Activated T-helper 1 cell treated with anti-CD3 and anti-CD28 coated beads, Interleukin-12 subunit alpha, Interleukin-12 subunit beta, Interleukin-2, Interleukin-4 antibody, amounts not matched to agents 30 ng/mL and 10 ng/mL and 1 ng/mL, durations not matched to agents 14 hours and 24 hours and 36 hours (primary cell): Measurements from ENCODE around the gene ACTL7A. TPM values are rescaled to one million over a fixed set of nuclear protein-coding genes. Genes with fewer than 3 reads are reported as not detected.

Experiments used
- DNase-seq: peaks from one replicate; pipeline ENCODE4 v3.0.0; 2021; ENCODE audit warnings: low spot score
- H3K27ac Mint-ChIP-seq: one replicate; pipeline ENCODE4 v1.8.0; 2021; ENCODE audit warnings: mild to moderate bottlenecking, mixed read lengths
- H3K27me3 Mint-ChIP-seq: one replicate; pipeline ENCODE4 v1.8.0; 2022; ENCODE audit warnings: mild to moderate bottlenecking, moderate library complexity, mixed read lengths; ENCODE audit not compliant: insufficient read depth
- H3K36me3 Mint-ChIP-seq: one replicate; pipeline ENCODE4 v1.8.0; 2021; ENCODE audit warnings: low read depth, mixed read lengths
- H3K4me1 Mint-ChIP-seq: one replicate; pipeline ENCODE4 v1.8.0; 2021; ENCODE audit warnings: low read depth, mixed read lengths
- H3K4me3 Mint-ChIP-seq: one replicate; pipeline ENCODE4 v1.8.0; 2021; ENCODE audit warnings: mild to moderate bottlenecking, moderate library complexity, mixed read lengths
- H3K9me3 Mint-ChIP-seq: one replicate; pipeline ENCODE4 v1.8.0; 2021; ENCODE audit warnings: mixed read lengths
- intact Hi-C: fragments of 100-400 bp; cut with micrococcal nuclease; formaldehyde crosslinking; loops from one replicate; pipeline ENCODE4 v1.15.1; 2024
- total RNA-seq: library from RNA; stranded (reverse); gene quantifications from 2 replicates; pipeline ENCODE4 v1.2.3, GENCODE V29; 2022

The ACTL7A gene
- total RNA-seq, 1 donor from 2014 or later, result not detected

DNA sequence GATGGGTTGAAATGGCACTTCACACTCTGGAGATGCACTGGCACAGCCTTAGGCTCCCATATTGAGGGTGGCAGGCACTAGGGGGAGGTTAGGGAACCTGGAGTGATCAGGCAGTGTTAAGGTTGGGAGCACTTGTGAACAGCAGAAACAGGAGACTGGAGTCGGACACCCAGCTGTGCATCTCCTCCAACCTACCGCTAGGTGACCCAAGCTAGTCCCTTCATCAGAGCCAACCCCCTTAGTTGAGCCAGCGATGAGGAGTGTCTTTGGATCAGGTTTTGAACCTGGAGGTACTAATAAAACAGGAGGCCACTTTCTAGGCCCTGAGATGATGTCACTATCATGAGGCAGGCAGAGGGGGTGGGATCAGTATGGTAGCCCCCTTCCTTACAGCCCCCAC is 8.0 kb upstream of the ACTL7A start:
- no peak for DNase-seq
- H3K27ac Mint-ChIP-seq, result no peak overlapping the region
- no peaks in the 10 kb centered on the region for H3K9me3 Mint-ChIP-seq
- H3K4me1 Mint-ChIP-seq, result no peaks in the 10 kb centered on the region
- no peak overlapping the region for H3K4me3 Mint-ChIP-seq
- no peaks in the 10 kb centered on the region for H3K27me3 Mint-ChIP-seq
- intact Hi-C loops, result no loop called here
- no peaks in the 10 kb centered on the region for H3K36me3 Mint-ChIP-seq

DNA sequence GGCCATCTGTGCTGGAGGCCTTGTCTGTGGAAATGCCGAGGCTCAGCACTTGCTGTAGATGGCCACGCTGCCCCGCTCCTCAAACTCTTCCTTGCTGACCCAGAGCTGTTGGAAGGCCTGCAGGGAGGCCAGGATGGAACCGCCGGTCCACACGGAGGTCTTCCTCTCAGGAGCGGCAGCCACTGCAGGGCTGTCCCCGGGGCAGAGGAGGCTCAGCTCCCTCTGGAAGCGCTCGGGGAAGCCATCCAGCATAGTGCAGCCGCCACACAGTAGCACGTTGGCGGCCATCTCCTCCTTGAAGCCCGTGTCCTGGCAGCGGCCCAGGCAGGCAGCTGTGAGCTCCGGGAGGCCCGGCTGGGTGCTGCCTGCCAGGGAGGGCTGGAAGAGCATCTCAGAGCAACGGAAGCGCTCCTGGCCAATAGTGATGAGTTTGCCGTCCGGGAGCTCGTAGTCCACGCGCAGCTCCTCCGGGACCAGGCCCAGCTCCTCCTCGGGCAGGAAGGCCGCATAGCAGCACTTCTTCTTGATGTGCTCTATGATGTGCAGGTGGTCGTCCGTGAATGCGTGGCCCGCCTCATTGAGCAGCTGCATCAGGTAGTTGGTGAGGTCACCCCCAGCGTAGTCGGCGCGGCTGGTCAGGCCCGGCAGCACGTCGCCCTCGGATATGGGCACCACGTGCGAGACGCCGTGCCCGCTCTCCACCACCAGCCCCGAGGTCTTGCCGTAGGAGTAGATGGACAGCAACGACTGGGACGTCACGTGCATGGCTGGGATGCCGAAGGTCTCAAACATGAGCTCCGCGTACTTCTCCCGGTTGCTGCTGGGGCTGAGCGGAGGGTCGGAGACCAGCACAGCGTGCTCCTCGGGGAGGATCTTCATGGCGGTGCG is 7.2 kb upstream of the ACTL7A start:
- no peaks in the 10 kb centered on the region for H3K36me3 Mint-ChIP-seq
- no peaks in the 10 kb centered on the region for H3K27me3 Mint-ChIP-seq
- no peak for DNase-seq
- intact Hi-C loops, result no loop called here
- H3K4me3 Mint-ChIP-seq, result no peak overlapping the region
- no peaks in the 10 kb centered on the region for H3K9me3 Mint-ChIP-seq
- H3K4me1 Mint-ChIP-seq, result peaks cover 5% of the 10 kb centered on the region
- no peak overlapping the region for H3K27ac Mint-ChIP-seq

- H3K27me3 Mint-ChIP-seq, result no peaks in the 10 kb centered on the region
- intact Hi-C loops, result no loop called here
- H3K27ac Mint-ChIP-seq, result no peak overlapping the region
- no peaks in the 10 kb centered on the region for H3K36me3 Mint-ChIP-seq
- no peaks in the 10 kb centered on the region for H3K9me3 Mint-ChIP-seq
- DNase-seq, result no peak
- H3K4me1 Mint-ChIP-seq, result peaks cover 7% of the 10 kb centered on the region
- no peak overlapping the region for H3K4me3 Mint-ChIP-seq
Measured at GRCh38 chr9:108855529-108855886, 6.6 kb upstream of the ACTL7A start.

GRCh38 chr9:108855888-108856287 is 6.2 kb upstream of the ACTL7A start, which contains the start of gene ACTL7B:
Gene ACTL7B, minus strand, starts transcription at chr9:108855986. Its CDS starts 56 bp downstream, at chr9:108855930.
- H3K9me3 Mint-ChIP-seq, result no peaks in the 10 kb centered on the region
- peaks cover 7% of the 10 kb centered on the region for H3K4me1 Mint-ChIP-seq
- no peaks in the 10 kb centered on the region for H3K27me3 Mint-ChIP-seq
- no peak within 1 kb of the TSS for H3K4me3 Mint-ChIP-seq
- H3K27ac Mint-ChIP-seq, result no peak within 1 kb of the TSS
- intact Hi-C loops, result no loop called here
- no peak for DNase-seq
- H3K36me3 Mint-ChIP-seq, result no peaks in the 10 kb centered on the region

DNA sequence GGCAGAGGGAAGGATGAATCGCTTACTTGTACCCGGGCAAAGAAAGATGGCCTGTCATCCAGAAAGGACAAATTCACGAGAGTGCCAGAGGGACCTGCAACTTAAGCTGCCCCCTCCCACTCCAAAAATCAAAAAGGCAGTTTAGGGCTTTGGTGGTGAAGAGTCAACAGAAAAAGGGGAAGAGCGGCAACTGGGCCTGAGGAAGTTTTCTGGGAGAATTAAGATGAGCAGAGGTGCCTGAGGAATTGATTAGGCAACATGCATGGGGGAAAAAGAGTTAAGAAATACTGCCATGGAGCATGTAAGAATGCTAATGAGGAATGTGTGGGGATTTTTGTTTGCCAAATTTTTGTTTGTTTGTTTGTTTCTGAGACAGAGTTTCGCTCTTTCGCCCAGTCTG is 4.5 kb upstream of the ACTL7A start:
- no peak overlapping the region for H3K27ac Mint-ChIP-seq
- H3K27me3 Mint-ChIP-seq, result no peaks in the 10 kb centered on the region
- H3K36me3 Mint-ChIP-seq, result no peaks in the 10 kb centered on the region
- peaks cover 7% of the 10 kb centered on the region for H3K4me1 Mint-ChIP-seq
- no peaks in the 10 kb centered on the region for H3K9me3 Mint-ChIP-seq
- H3K4me3 Mint-ChIP-seq, result no peak overlapping the region
- intact Hi-C loops, result no loop called here
- no peak for DNase-seq

DNA sequence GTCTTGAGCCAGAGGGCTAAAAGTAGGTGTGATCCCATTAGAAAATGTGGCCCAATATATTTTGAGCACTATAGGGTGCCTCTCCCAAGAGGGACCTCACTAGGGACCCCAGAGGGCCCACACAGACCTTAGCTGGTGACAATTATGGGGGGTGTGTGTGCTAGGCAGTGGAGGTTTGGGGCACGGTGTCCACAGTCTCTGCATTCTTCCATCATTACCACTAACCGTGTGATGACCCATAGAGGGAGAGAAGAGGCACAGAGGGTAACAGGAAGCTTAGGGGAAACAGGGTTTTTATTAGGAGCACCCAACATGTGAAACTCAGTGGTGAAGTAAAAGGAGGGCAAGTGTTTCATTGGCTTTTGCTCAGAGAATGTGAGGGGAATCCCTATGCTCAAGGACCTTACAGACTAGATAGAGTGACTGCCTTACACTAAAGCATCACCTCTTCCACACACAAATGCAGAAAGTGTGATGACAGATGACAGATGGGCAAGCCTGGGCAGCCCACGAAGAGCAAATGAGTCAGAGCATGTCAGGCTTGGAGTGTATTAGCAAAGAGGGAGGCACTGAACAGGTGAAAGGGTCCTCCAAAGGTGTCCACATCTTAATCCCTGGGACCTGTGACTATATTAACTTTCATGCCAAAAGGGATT is 2.5 kb upstream of the ACTL7A start:
- no peaks in the 10 kb centered on the region for H3K27me3 Mint-ChIP-seq
- H3K9me3 Mint-ChIP-seq, result no peaks in the 10 kb centered on the region
- peaks cover 7% of the 10 kb centered on the region for H3K4me1 Mint-ChIP-seq
- no peak for DNase-seq
- intact Hi-C loops, result no loop called here
- H3K4me3 Mint-ChIP-seq, result no peak overlapping the region
- no peak overlapping the region for H3K27ac Mint-ChIP-seq
- no peaks in the 10 kb centered on the region for H3K36me3 Mint-ChIP-seq

DNA sequence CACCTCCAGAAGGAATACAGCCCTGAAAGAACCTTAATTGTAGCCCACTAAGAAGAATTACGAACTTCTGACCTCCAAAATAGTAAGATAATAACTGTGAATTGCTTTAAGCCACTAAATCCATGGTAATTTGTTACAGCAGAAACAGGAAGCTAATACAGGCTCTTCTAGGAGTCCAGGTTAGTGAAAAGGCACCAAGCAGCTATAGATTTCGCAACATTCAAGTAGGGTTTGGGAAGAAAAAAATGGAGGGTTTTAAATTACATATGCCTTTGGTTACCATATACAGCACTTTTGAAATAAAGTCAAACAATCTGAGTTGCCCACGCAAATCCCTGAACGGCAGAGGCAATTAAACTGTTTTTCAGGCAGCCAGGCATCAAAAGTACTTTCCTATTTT is 1.7 kb upstream of the ACTL7A start:
- intact Hi-C loops, result no loop called here
- H3K4me1 Mint-ChIP-seq, result peaks cover 7% of the 10 kb centered on the region
- no peaks in the 10 kb centered on the region for H3K27me3 Mint-ChIP-seq
- H3K27ac Mint-ChIP-seq, result no peak overlapping the region
- H3K4me3 Mint-ChIP-seq, result no peak overlapping the region
- DNase-seq, result no peak
- no peaks in the 10 kb centered on the region for H3K36me3 Mint-ChIP-seq
- no peaks in the 10 kb centered on the region for H3K9me3 Mint-ChIP-seq

DNA sequence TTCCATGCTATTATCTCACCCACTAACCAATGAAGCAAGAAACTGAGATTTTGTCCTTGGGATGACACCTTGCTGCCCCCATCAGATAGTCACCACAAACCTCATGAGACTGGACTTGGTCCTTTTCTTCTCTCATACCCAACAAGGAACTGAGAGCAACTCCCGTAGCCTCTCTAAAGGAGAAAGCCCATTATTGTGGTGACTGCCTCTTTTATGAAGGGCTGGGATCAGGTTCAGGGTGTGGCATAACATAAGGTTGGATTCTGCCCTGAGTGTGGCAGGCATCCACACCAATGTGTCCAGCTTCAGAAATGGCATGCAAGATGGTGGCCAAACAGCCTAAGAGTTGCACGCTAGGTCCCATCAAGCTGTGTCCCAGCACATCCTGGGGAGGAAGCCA is 1.3 kb upstream of the ACTL7A start:
- H3K4me3 Mint-ChIP-seq, result no peak overlapping the region
- intact Hi-C loops, result no loop called here
- peaks cover 7% of the 10 kb centered on the region for H3K4me1 Mint-ChIP-seq
- no peaks in the 10 kb centered on the region for H3K9me3 Mint-ChIP-seq
- H3K36me3 Mint-ChIP-seq, result no peaks in the 10 kb centered on the region
- no peak overlapping the region for H3K27ac Mint-ChIP-seq
- no peaks in the 10 kb centered on the region for H3K27me3 Mint-ChIP-seq
- DNase-seq, result no peak

DNA sequence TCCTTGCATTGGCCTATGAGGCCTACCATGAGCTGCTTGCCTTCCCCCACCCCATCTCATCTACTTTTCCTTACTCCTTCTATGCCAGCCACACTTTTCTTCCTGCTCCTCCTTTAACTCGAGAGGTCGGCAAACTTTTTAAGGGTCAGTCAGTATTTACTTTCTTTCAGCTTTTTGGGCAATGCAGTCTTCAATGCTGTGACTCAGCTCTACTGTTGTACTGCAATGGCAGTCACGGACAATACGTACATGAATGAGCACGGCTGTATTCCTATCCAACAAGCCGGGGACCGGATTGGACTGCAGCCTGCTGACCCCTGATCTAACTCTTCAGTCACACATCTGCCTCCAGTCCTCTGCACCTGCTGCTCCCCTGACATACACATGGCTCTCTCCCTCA is 602 bp upstream of the ACTL7A start:
- DNase-seq, result no peak
- intact Hi-C loops, result no loop called here
- H3K36me3 Mint-ChIP-seq, result no peaks in the 10 kb centered on the region
- H3K4me1 Mint-ChIP-seq, result peaks cover 7% of the 10 kb centered on the region
- H3K4me3 Mint-ChIP-seq, result no peak overlapping the region
- H3K27ac Mint-ChIP-seq, result no peak overlapping the region
- H3K9me3 Mint-ChIP-seq, result no peaks in the 10 kb centered on the region
- H3K27me3 Mint-ChIP-seq, result no peaks in the 10 kb centered on the region

GRCh38 chr9:108863891-108864290 is 1.8 kb downstream of the ACTL7A start:
- no peaks in the 10 kb centered on the region for H3K27me3 Mint-ChIP-seq
- peaks cover 7% of the 10 kb centered on the region for H3K4me1 Mint-ChIP-seq
- intact Hi-C loops, result no loop called here

DNA sequence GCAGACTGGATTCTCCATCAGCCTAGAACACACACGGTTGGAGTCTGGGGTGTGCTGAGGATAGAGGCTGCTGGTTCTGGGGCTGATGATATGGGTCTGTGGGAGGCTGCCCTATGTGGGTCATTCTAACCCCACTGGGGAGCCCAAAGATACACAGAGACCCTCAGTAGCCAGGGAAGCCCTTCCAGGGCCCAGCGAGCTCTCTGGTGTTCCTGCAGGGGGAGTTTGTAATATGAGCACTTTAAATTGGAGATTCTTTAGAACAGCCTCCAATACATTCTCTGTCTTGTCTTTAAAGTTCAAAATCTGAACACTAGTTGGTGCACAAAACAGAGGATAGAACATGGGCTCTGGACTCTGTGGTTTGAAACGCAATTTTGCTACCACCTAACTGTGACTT is 2.4 kb downstream of the ACTL7A start:
- Mint-ChIP-seq H3K4me1 (peaks cover 6% of the 10 kb centered on the region), H3K27ac (no peak overlapping the region), H3K4me3 (no peak overlapping the region), H3K27me3 (no peaks in the 10 kb centered on the region), H3K36me3 (peaks cover 19% of the 10 kb centered on the region), H3K9me3 (no peaks in the 10 kb centered on the region)
- no peak for DNase-seq
- intact Hi-C loops, result no loop called here

More at GRCh38 chr9:108863891-108864290, 1.8 kb downstream of the ACTL7A start:
- no peak overlapping the region for H3K4me3 Mint-ChIP-seq
- DNase-seq, result no peak
- no peak overlapping the region for H3K27ac Mint-ChIP-seq
- H3K36me3 Mint-ChIP-seq, result peaks cover 17% of the 10 kb centered on the region
- H3K9me3 Mint-ChIP-seq, result no peaks in the 10 kb centered on the region

DNA sequence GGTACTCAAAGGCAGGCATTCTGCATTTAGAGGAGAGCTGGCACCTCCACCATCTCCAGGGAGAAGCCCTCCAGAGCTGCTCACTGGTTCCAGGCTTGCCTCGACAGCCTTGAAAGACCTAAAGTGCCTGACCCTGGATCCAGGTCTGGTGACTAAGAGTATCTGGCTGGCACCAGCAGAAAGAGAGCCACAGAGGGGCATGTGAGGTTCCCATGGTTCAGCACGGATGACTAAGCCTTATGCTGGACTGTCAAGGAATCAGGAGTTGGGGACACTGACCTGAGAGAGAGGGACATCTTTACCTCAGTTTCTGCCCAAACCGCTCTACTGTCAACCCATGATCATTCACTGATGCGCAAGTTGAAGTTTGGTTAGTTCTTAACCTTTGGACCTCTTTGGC is 3.0 kb downstream of the ACTL7A start:
- Mint-ChIP-seq H3K4me3 (no peak overlapping the region), H3K9me3 (no peaks in the 10 kb centered on the region), H3K27ac (no peak overlapping the region), H3K27me3 (no peaks in the 10 kb centered on the region), H3K4me1 (no peaks in the 10 kb centered on the region), H3K36me3 (peaks cover 21% of the 10 kb centered on the region)
- intact Hi-C loops, result no loop called here
- DNase-seq, result no peak

DNA sequence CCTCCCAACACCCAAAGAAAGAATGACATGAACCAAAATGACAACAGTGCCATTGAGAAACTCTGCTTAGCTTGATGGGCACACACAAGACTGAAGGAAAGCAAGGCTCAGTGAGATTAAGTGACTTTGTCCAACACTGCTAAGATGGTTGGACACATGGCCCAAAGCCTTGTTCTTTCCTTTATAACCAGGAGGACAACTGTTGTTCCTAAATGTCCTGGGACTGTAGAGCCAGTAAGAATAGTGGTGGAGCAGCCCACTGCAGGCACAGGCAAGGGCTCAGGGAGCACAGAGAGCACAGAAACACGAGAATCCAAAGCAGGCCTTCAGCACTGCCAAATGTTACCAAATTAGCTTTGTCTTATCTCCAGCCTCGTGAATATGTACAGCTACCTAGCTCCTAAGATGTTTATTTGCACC is 3.9 kb downstream of the ACTL7A start:
- no peak for DNase-seq
- Mint-ChIP-seq H3K9me3 (no peaks in the 10 kb centered on the region), H3K27me3 (no peaks in the 10 kb centered on the region), H3K4me3 (no peak overlapping the region), H3K36me3 (peaks cover 28% of the 10 kb centered on the region), H3K27ac (no peak overlapping the region), H3K4me1 (no peaks in the 10 kb centered on the region)
- intact Hi-C loops, result no loop called here
